Progenitor cell of endocrine pancreas (in vitro differentiated cells): Measurements from ENCODE around the gene C1QB. TPM values are rescaled to one million over a fixed set of nuclear protein-coding genes. Genes with fewer than 3 reads are reported as not detected.
"Not testable (repeated sequence)": the region's sequence is repeated elsewhere in the genome, so short reads cannot be mapped to it uniquely, and the experiment has no call there.

Experiments
- DNase-seq: peaks from one replicate; pipeline ENCODE4 v3.0.0; 2021; ENCODE audit warnings: low spot score; ENCODE audit not compliant: unreplicated experiment
- H3K27ac Mint-ChIP-seq: 2 replicates; pipeline ENCODE4 v1.8.0; 2021; ENCODE audit warnings: mild to moderate bottlenecking, moderate library complexity, mixed read lengths
- H3K27me3 Mint-ChIP-seq: 2 replicates; pipeline ENCODE4 v1.8.0; 2021; ENCODE audit warnings: mixed read lengths
- H3K36me3 Mint-ChIP-seq: 2 replicates; pipeline ENCODE4 v1.8.0; 2022; ENCODE audit warnings: mixed read lengths; ENCODE audit not compliant: insufficient read depth
- H3K4me1 Mint-ChIP-seq: 2 replicates; pipeline ENCODE4 v1.8.0; 2021; ENCODE audit warnings: low read depth, mixed read lengths
- H3K4me3 Mint-ChIP-seq: 2 replicates; pipeline ENCODE4 v1.8.0; 2021; ENCODE audit warnings: low read depth, mild to moderate bottlenecking, moderate library complexity, mixed read lengths
- H3K9me3 Mint-ChIP-seq: 2 replicates; pipeline ENCODE4 v1.8.0; 2021; ENCODE audit warnings: low read depth, mixed read lengths
- total RNA-seq: library from RNA; stranded (reverse); gene quantifications from 2 replicates; pipeline ENCODE4 v1.2.1, GENCODE V29; 2021
- TF ChIP-seq, protein P1 (sequence below): fragments of 200-600 bp; sonication (generic); IDR thresholded peaks from one replicate; pipeline ENCODE4 v1.5.0; 2021; ENCODE audit warnings: antibody characterized with exemption, mild to moderate bottlenecking; ENCODE audit not compliant: unreplicated experiment

Gene C1QB
- total RNA-seq, 1 donor from 2014 or later = not detected

- TF ChIP-seq, protein P1, sequence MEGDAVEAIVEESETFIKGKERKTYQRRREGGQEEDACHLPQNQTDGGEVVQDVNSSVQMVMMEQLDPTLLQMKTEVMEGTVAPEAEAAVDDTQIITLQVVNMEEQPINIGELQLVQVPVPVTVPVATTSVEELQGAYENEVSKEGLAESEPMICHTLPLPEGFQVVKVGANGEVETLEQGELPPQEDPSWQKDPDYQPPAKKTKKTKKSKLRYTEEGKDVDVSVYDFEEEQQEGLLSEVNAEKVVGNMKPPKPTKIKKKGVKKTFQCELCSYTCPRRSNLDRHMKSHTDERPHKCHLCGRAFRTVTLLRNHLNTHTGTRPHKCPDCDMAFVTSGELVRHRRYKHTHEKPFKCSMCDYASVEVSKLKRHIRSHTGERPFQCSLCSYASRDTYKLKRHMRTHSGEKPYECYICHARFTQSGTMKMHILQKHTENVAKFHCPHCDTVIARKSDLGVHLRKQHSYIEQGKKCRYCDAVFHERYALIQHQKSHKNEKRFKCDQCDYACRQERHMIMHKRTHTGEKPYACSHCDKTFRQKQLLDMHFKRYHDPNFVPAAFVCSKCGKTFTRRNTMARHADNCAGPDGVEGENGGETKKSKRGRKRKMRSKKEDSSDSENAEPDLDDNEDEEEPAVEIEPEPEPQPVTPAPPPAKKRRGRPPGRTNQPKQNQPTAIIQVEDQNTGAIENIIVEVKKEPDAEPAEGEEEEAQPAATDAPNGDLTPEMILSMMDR = peak; percentile 88
- peaks cover 34% of the 10 kb centered on the region for H3K27me3 Mint-ChIP-seq
- H3K27ac Mint-ChIP-seq = peak overlapping the region; percentile 30
- no peak overlapping the region for H3K4me3 Mint-ChIP-seq
- H3K36me3 Mint-ChIP-seq = no peaks in the 10 kb centered on the region
- no peaks in the 10 kb centered on the region for H3K9me3 Mint-ChIP-seq
- peaks cover 6% of the 10 kb centered on the region for H3K4me1 Mint-ChIP-seq
- no peak for DNase-seq
Observed at GRCh38 chr1:22673486-22674409, 20.7 kb downstream of the C1QB start.

DNA sequence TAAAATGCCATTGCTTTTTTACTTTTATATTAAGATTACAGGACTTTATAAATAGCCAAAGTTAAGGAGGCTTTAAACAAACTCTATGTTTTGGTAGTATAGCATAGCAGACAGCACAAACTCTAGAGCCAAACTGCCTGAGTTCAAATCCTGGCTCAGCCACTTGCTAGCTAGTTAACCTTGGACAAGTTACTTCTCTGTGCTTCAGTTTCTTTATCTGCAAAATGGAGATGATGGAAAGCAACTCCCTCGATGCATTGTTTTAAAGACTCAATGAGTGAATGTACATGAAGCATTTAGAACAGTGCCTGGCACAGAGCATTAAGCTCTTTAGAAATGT lies 21.3 kb downstream of the C1QB start:
- Mint-ChIP-seq H3K4me3 (no peak overlapping the region), H3K36me3 (no peaks in the 10 kb centered on the region), H3K27ac (peak overlapping the region; percentile 30), H3K4me1 (peaks cover 6% of the 10 kb centered on the region), H3K27me3 (peaks cover 28% of the 10 kb centered on the region), H3K9me3 (no peaks in the 10 kb centered on the region)
- TF ChIP-seq, protein P1 = no peak
- DNase-seq = no peak

DNA sequence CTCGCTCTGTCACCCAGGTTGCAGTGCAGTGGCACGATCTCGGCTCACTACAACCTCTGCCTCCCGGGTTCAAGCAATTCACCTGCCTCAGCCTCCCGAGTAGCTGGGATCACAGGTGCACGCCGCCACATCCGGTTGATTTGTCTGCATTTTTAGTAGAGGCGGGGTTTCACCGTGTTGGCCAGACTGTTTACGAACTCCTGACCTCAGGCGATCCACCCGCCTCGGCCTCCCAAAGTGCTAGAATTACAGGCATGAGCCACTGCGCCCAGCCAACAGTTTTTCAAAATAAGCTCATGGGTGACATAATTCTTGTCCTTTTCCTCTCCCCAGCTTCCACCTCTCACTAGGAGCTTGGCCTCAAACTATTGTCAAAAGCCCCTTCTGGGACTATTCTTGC lies 23.1 kb downstream of the C1QB start:
- not testable (repeated sequence) for H3K4me1 Mint-ChIP-seq, H3K9me3 Mint-ChIP-seq, H3K4me3 Mint-ChIP-seq, H3K27ac Mint-ChIP-seq, H3K36me3 Mint-ChIP-seq, DNase-seq
- H3K27me3 Mint-ChIP-seq = peaks cover 21% of the 10 kb centered on the region

DNA sequence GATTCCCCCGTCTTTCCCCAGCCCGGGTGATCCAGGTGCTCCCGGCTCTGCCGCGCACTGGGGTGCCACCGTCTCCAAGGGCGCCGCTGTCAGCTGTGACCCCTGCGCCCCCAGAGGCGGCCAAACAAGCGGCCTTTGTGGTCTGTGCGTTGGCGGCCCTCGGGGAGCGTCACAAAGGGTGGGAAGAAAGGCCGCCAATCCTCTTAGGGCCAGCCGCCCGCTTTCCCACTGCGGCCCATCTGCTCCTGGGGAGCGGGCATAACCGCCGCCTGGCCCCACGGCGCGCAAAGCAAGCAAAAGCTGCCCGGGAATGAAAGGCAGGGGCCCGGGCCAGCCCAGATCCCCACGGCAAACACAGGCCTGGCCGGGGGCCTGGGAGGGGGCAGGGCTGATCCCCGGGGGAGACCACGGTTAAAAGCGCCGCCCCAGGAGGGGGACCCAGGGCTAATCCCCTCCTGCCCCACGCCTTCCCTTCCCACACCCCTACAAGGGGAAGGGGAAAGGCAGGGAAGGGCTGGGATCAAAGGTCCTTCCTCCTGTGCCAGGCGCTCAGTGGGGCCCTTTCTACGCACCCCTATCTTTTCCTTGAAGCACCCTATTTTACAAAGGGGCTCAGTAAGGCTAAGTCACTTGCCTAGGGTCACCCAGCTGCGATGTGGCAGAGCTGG lies 24.0 kb downstream of the C1QB start:
- TF ChIP-seq, protein P1 = no peak
- Mint-ChIP-seq H3K4me1 (peaks cover 2% of the 10 kb centered on the region), H3K27ac (no peak overlapping the region), H3K36me3 (no peaks in the 10 kb centered on the region), H3K27me3 (peaks cover 21% of the 10 kb centered on the region), H3K4me3 (no peak overlapping the region), H3K9me3 (no peaks in the 10 kb centered on the region)
- no peak for DNase-seq

- peaks cover 2% of the 10 kb centered on the region for H3K4me1 Mint-ChIP-seq
- no peaks in the 10 kb centered on the region for H3K36me3 Mint-ChIP-seq
- peaks cover 13% of the 10 kb centered on the region for H3K27me3 Mint-ChIP-seq
- DNase-seq = no peak
- TF ChIP-seq, protein P1 = no peak
- no peaks in the 10 kb centered on the region for H3K9me3 Mint-ChIP-seq
- no peak overlapping the region for H3K4me3 Mint-ChIP-seq
- H3K27ac Mint-ChIP-seq = no peak overlapping the region
Observed at GRCh38 chr1:22677931-22678896, 25.2 kb downstream of the C1QB start.
